HCT116 (cell line): ENCODE data around the gene EIF5B. TPM values are rescaled to one million over a fixed set of nuclear protein-coding genes. Genes with fewer than 3 reads are reported as not detected.

Experiments
- ATAC-seq: fragments of 200-7000 bp; cut with Tn5 transposase; 2 replicates; pipeline ENCODE4 v1.9.1; 2020; ENCODE audit warnings: mild to moderate bottlenecking, moderate library complexity
- BruUV-seq: library from RNA; stranded (reverse); fragments of 400-500 nt; replicated peaks from 2 replicates; lab custom pipeline; 2021; lab: Mats Ljungman, UMichigan
- CTCF ChIA-PET: fragments of 300-600 bp; sonication (Branson Sonifier 250); formaldehyde crosslinking; loops from one replicate; lab custom pipeline; 2021; ENCODE audit warnings: antibody characterized with exemption; lab: Charles Lee
- POLR2A ChIA-PET: fragments of 300-600, 350-600 bp; sonication (Branson Sonifier 250); formaldehyde crosslinking; loops from one replicate; lab custom pipeline; 2021; ENCODE audit warnings: antibody characterized with exemption; lab: Charles Lee
- RAD21 ChIA-PET, 2 experiments: fragments of 300-600 bp; sonication (Branson Sonifier 250); formaldehyde crosslinking; loops; one replicate each; lab custom pipeline; 2023; ENCODE audit warnings: low total read pairs in 2 of 2; ENCODE audit not compliant: uncharacterized antibody in 2 of 2, unreplicated experiment in 2 of 2, low non-redundant PET in 1 of 2; lab: Charles Lee
- DNase-seq: peaks from one replicate; pipeline ENCODE4 v3.0.0-alpha.2; 2010; ENCODE audit warnings: low read depth, low spot score
- H2AFZ ChIP-seq: fragments of 200-600 bp; shearing (Covaris generic), sonication (generic); 2 replicates; pipeline ENCODE4 v1.6.1; 2017; ENCODE audit warnings: low read depth, mixed run types, mixed read lengths, antibody characterized with exemption, low read length; ENCODE audit not compliant: poor library complexity, severe bottlenecking
- H3K27ac ChIP-seq: 2 replicates; pipeline ENCODE4 v1.5.1; 2012; ENCODE audit warnings: low read depth, low read length
- H3K27me3 ChIP-seq: fragments of 200-600 bp; sonication (generic); 2 replicates; pipeline ENCODE4 v1.6.1; 2016; ENCODE audit warnings: mixed run types, low read length, mixed read lengths; ENCODE audit not compliant: insufficient read depth
- H3K36me3 ChIP-seq, 2 experiments: fragments of 200-500 bp in 1 of 2; fragments of 200-600 bp in 1 of 2; sonication (Bioruptor generic) in 1 of 2; sonication (generic) in 1 of 2; 2 replicates each; pipeline versions ENCODE4 v1.5.1 to v1.6.1; 2014 to 2016; ENCODE audit warnings: low read length in 2 of 2, inconsistent platforms in 1 of 2, mixed read lengths in 1 of 2, mixed run types in 1 of 2; ENCODE audit not compliant: insufficient read depth in 2 of 2, control insufficient read depth in 1 of 2
- H3K4me1 ChIP-seq, 2 experiments: fragments of 200-600 bp in 1 of 2; sonication (generic) in 1 of 2; 2 replicates each; pipeline versions ENCODE4 v1.5.1 to v1.6.1; 2012 to 2017; ENCODE audit warnings: low read length in 2 of 2, inconsistent platforms in 1 of 2, mild to moderate bottlenecking in 1 of 2, mixed read lengths in 1 of 2, mixed run types in 1 of 2, moderate library complexity in 1 of 2; ENCODE audit not compliant: insufficient read depth in 2 of 2, control insufficient read depth in 1 of 2
- H3K4me2 ChIP-seq: fragments of 200-600 bp; sonication (generic); 2 replicates; pipeline ENCODE4 v1.6.1; 2017; ENCODE audit warnings: mixed run types, low read length, mixed read lengths
- H3K4me3 ChIP-seq, 2 experiments: fragments of 200-600 bp in 1 of 2; sonication (generic) in 1 of 2; replicated peaks in 1 of 2; 2 replicates each; pipeline ENCODE4 v1.5.1; 2011 to 2016; ENCODE audit warnings: low read length in 2 of 2, control low read depth in 1 of 2, low read depth in 1 of 2, mild to moderate bottlenecking in 1 of 2, mixed read lengths in 1 of 2, mixed run types in 1 of 2
- H3K79me2 ChIP-seq: fragments of 200-600 bp; sonication (generic); 2 replicates; pipeline ENCODE4 v1.6.1; 2017; ENCODE audit warnings: mild to moderate bottlenecking, mixed run types, low read length, moderate library complexity, mixed read lengths; ENCODE audit not compliant: insufficient read depth
- H3K9ac ChIP-seq: fragments of 200-600 bp; sonication (generic); 2 replicates; pipeline ENCODE4 v1.6.1; 2016; ENCODE audit warnings: low read length, mixed read lengths
- H3K9me2 ChIP-seq: fragments of 200-600 bp; sonication (generic), shearing (Covaris generic); 2 replicates; pipeline ENCODE4 v1.6.1; 2017; ENCODE audit warnings: mixed run types, mild to moderate bottlenecking, moderate library complexity; ENCODE audit not compliant: insufficient read depth
- H3K9me3 ChIP-seq, 2 experiments: fragments of 200-500 bp in 1 of 2; fragments of 200-600 bp in 1 of 2; sonication (Bioruptor generic) in 1 of 2; sonication (generic) in 1 of 2; 2 replicates each; pipeline ENCODE4 v1.6.1; 2014 to 2017; ENCODE audit warnings: low read length in 2 of 2, mixed read lengths in 2 of 2, inconsistent platforms in 1 of 2, low read depth in 1 of 2, mild to moderate bottlenecking in 1 of 2, mixed run types in 1 of 2, moderate library complexity in 1 of 2; ENCODE audit not compliant: control insufficient read depth in 1 of 2, insufficient read depth in 1 of 2
- H4K20me1 ChIP-seq: fragments of 200-600 bp; sonication (generic), shearing (Covaris generic); 2 replicates; pipeline ENCODE4 v1.6.1; 2017; ENCODE audit warnings: mixed run types, mild to moderate bottlenecking, moderate library complexity; ENCODE audit not compliant: insufficient read depth
- CBX3 ChIP-seq: IDR thresholded peaks from 2 replicates; pipeline ENCODE4 v1.6.1; 2012; ENCODE audit warnings: low read depth
- CEBPB ChIP-seq: IDR thresholded peaks from 2 replicates; pipeline ENCODE4 v1.6.1; 2012; ENCODE audit warnings: low read depth
- CTCF ChIP-seq, 3 experiments: fragments of 200-600 bp in 1 of 3; sonication (generic) in 1 of 3; IDR thresholded peaks in 2 of 3; conservative IDR thresholded peaks in 1 of 3; 2 replicates each; pipeline ENCODE4 v1.5.1; 2012 to 2017; ENCODE audit warnings: low read depth in 2 of 3, low read length in 2 of 3, antibody characterized with exemption in 1 of 3, borderline replicate concordance in 1 of 3, control low read depth in 1 of 3, mild to moderate bottlenecking in 1 of 3, mixed read lengths in 1 of 3, mixed run types in 1 of 3, moderate library complexity in 1 of 3; ENCODE audit not compliant: insufficient read depth in 1 of 3
- EGR1 ChIP-seq: IDR thresholded peaks from 2 replicates; pipeline ENCODE4 v1.6.1; 2012; ENCODE audit warnings: low read depth
- ELF1 ChIP-seq: IDR thresholded peaks from 2 replicates; pipeline ENCODE4 v1.6.1; 2012; ENCODE audit warnings: low read depth, borderline replicate concordance
- EZH2phosphoT487 ChIP-seq: fragments of 200-600 bp; IDR thresholded peaks from 2 replicates; pipeline ENCODE4 v1.6.1; 2018; ENCODE audit warnings: antibody characterized with exemption, borderline replicate concordance
- POLR2A ChIP-seq: IDR thresholded peaks from 2 replicates; pipeline ENCODE4 v1.7.0; 2011; ENCODE audit warnings: borderline replicate concordance; ENCODE audit not compliant: insufficient read depth, insufficient read length; ENCODE audit errors: extremely low read depth
- RAD21 ChIP-seq: IDR thresholded peaks from 2 replicates; pipeline ENCODE4 v1.6.1; 2012; ENCODE audit warnings: low read depth, mild to moderate bottlenecking
- SP1 ChIP-seq: IDR thresholded peaks from 2 replicates; pipeline ENCODE4 v1.6.1; 2012; ENCODE audit warnings: low read depth
- SRF ChIP-seq: IDR thresholded peaks from 2 replicates; pipeline ENCODE4 v1.6.1; 2012; ENCODE audit warnings: low read depth
- YY1 ChIP-seq: IDR thresholded peaks from 2 replicates; pipeline ENCODE4 v1.6.1; 2011; ENCODE audit warnings: low read length, low read depth, moderate library complexity, mild to moderate bottlenecking; ENCODE audit not compliant: insufficient replicate concordance; ENCODE audit errors: extremely low read depth
- ZBTB33 ChIP-seq: IDR thresholded peaks from 2 replicates; pipeline ENCODE4 v1.6.1; 2011; ENCODE audit warnings: mild to moderate bottlenecking, low read length, moderate library complexity; ENCODE audit not compliant: insufficient replicate concordance; ENCODE audit errors: extremely low read depth
- intact Hi-C: fragments of 100-400 bp; cut with micrococcal nuclease; formaldehyde crosslinking; loops from 2 replicates; pipeline ENCODE4 v1.10.0; 2022
- total RNA-seq: library from RNA; stranded (reverse); gene quantifications from one replicate; pipeline ENCODE4 v1.2.1, GENCODE V29; 2021; ENCODE audit not compliant: unreplicated experiment

Gene EIF5B
- total RNA-seq, 1 experiment from 2014 or later, result 65.9 TPM

DNA sequence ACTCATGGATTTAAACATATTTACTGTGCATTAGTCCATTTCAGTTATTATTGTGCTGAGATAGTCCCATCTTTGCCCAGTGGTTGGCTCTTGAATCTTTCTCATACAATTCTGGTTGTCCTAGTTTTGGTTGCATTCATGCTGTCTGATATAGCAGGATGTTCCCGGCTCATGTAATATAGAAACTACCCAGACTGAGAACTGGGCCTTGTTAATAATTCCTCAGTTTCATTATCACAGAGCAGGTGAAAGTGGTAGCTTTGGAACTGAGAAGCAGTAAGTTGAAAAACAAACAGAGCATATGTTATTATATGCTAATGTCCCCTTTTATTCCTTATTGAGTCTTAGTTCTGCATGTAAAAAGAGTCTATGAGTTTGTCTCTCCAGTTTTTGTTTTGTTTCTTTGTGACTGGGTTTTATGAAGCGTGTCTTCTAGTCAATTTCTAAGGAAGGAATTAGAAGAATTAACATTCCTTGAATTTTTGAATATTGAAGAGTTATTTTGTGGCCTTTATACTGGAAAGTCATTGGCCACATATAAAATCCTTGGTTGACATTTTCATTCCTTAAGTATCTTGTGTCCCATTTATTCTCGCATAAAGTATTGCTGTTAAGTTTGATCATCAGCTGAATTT is 43.3 kb downstream of the EIF5B start:
- no peaks in the 10 kb centered on the region for H3K9me2 ChIP-seq
- POLR2A ChIA-PET, result no interaction called here
- intact Hi-C loops, result no loop called here
- H4K20me1 ChIP-seq, result no peaks in the 10 kb centered on the region
- H3K4me2 ChIP-seq, result no peak overlapping the region
- CTCF ChIA-PET, result no interaction called here
- H3K36me3 ChIP-seq, result peaks cover 40 to 56% of the 10 kb centered on the region in 2 experiments
- RAD21 ChIA-PET, result no interaction called here
- H3K79me2 ChIP-seq, result peaks cover 45% of the 10 kb centered on the region
- ATAC-seq (no peak), DNase-seq (no peak)
- H3K9ac ChIP-seq, result no peak overlapping the region
- no peak overlapping the region for H3K4me3 ChIP-seq
- no peak for TF ChIP-seq EGR1
- TF ChIP-seq ZBTB33, result no peak
- TF ChIP-seq EZH2phosphoT487, result no peak
- TF ChIP-seq CBX3, result no peak
- no peak for TF ChIP-seq CEBPB
- TF ChIP-seq POLR2A, result no peak
- TF ChIP-seq SP1, result no peak
- H2AFZ ChIP-seq, result no peak overlapping the region
- no peaks in the 10 kb centered on the region for H3K4me1 ChIP-seq
- BruUV-seq, result no TSS peak
- no peak overlapping the region for H3K27ac ChIP-seq
- no peaks in the 10 kb centered on the region for H3K9me3 ChIP-seq
- H3K27me3 ChIP-seq, result no peaks in the 10 kb centered on the region

- no peaks in the 10 kb centered on the region for H4K20me1 ChIP-seq
- POLR2A ChIA-PET, result no interaction called here
- BruUV-seq, result no TSS peak
- H3K9ac ChIP-seq, result no peak overlapping the region
- RAD21 ChIA-PET, result no interaction called here
- no peak overlapping the region for H3K4me2 ChIP-seq
- CTCF ChIA-PET, result no interaction called here
- H3K36me3 ChIP-seq, result peaks cover 31 to 56% of the 10 kb centered on the region in 2 experiments
- peaks cover 49% of the 10 kb centered on the region for H3K79me2 ChIP-seq
- H3K27me3 ChIP-seq, result no peaks in the 10 kb centered on the region
- H3K4me1 ChIP-seq, result no peaks in the 10 kb centered on the region
- ATAC-seq, result no peak
- H3K27ac ChIP-seq, result no peak overlapping the region
- no peak for DNase-seq
- H3K9me3 ChIP-seq, result no peaks in the 10 kb centered on the region
- H2AFZ ChIP-seq, result no peak overlapping the region
- no peak overlapping the region for H3K4me3 ChIP-seq
- no peaks in the 10 kb centered on the region for H3K9me2 ChIP-seq
- intact Hi-C loops, result no loop called here
- TF ChIP-seq CEBPB, result no peak
- TF ChIP-seq CTCF (IDR thresholded peaks at IDR 0.05 in 2 of 3, conservative IDR thresholded peaks at IDR 0.05 in 1 of 3; ENCODE audit: borderline replicate concordance in 1 of 3, insufficient read depth in 1 of 3, low read depth in 2 of 3, low read length in 2 of 3), result no peak
- TF ChIP-seq CBX3, result no peak
- no peak for TF ChIP-seq SRF
- TF ChIP-seq YY1, result no peak
- no peak for TF ChIP-seq RAD21
- TF ChIP-seq EGR1, result no peak
- no peak for TF ChIP-seq ELF1
- no peak for TF ChIP-seq EZH2phosphoT487
Measured at GRCh38 chr2:99382143-99382542, 45.0 kb downstream of the EIF5B start.
